GM12878 (cell line): ENCODE data around the gene MATN1. TPM values are rescaled to one million over a fixed set of nuclear protein-coding genes. Genes with fewer than 3 reads are reported as not detected.
A peak's percentile ranks its signal among the peaks of the same experiment; 100 is the strongest.

ENCODE experiments used
- ATAC-seq: fragments of 200-7000 bp; cut with Tn5 transposase; 3 replicates; pipeline ENCODE4 v1.9.1; 2020; ENCODE audit warnings: mild to moderate bottlenecking, moderate library complexity
- BruUV-seq: library from RNA; stranded (reverse); fragments of 400-500 nt; replicated peaks from 2 replicates; lab custom pipeline; 2021; lab: Mats Ljungman, UMichigan
- CTCF ChIA-PET: fragments of 300-600 bp; sonication (Branson Sonifier 250); formaldehyde crosslinking; extraction: SDS; loops from one replicate; lab custom pipeline; 2021; ENCODE audit warnings: inconsistent platforms; lab: Yijun Ruan, JAX
- POLR2A ChIA-PET: fragments of 350-600 bp; formaldehyde crosslinking; extraction: SDS; loops from one replicate; lab custom pipeline; 2021; ENCODE audit warnings: inconsistent platforms; lab: Charles Lee
- RAD21 ChIA-PET: fragments of 300-600 bp; sonication (Branson Sonifier 250); formaldehyde crosslinking; loops from one replicate; lab custom pipeline; 2023; ENCODE audit warnings: antibody characterized with exemption; ENCODE audit not compliant: unreplicated experiment; lab: Charles Lee
- SMC1A ChIA-PET: fragments of 300-600 bp; sonication (Branson Sonifier 250); formaldehyde crosslinking; loops from one replicate; lab custom pipeline; 2023; ENCODE audit not compliant: unreplicated experiment, uncharacterized antibody; lab: Charles Lee
- DNase-seq: peaks from one replicate; pipeline ENCODE4 v3.0.0-alpha.2; 2011; ENCODE audit warnings: low read depth, low spot score
- FAIRE-seq: peaks from 3 replicates; lab custom pipeline; 2011; peaks lifted over from hg19 to GRCh38; lab: Jason Lieb, UNC
- H2AFZ ChIP-seq: 2 replicates; pipeline ENCODE4 v1.6.0; 2011; ENCODE audit warnings: low read depth, low read length, control low read depth; ENCODE audit not compliant: control insufficient read depth
- H3K27ac ChIP-seq: 2 replicates; pipeline ENCODE4 v1.5.1; 2011; ENCODE audit warnings: control low read depth; ENCODE audit not compliant: control insufficient read depth, insufficient read depth
- H3K27me3 ChIP-seq, 2 experiments: replicated peaks in 1 of 2; 2 replicates each; pipeline versions ENCODE4 v1.6.0 to v1.6.1; 2011; ENCODE audit warnings: low read length in 1 of 2; ENCODE audit not compliant: control insufficient read depth in 2 of 2, insufficient read depth in 2 of 2
- H3K36me3 ChIP-seq, 2 experiments: 2 replicates each; pipeline ENCODE4 v1.5.1; 2011; ENCODE audit warnings: low read length in 1 of 2; ENCODE audit not compliant: control insufficient read depth in 2 of 2, insufficient read depth in 2 of 2
- H3K4me1 ChIP-seq: 2 replicates; pipeline ENCODE4 v1.6.1; 2011; ENCODE audit warnings: mild to moderate bottlenecking, low read length, moderate library complexity, mixed read lengths; ENCODE audit not compliant: control insufficient read depth, insufficient read depth
- H3K4me2 ChIP-seq: 2 replicates; pipeline ENCODE4 v1.6.0; 2011; ENCODE audit warnings: control low read depth; ENCODE audit not compliant: control insufficient read depth, insufficient read depth
- H3K4me3 ChIP-seq: fragments of 200-600 bp; sonication (generic); 2 replicates; pipeline ENCODE4 v1.5.1; 2016
- H3K79me2 ChIP-seq: 2 replicates; pipeline ENCODE4 v1.6.0; 2011; ENCODE audit warnings: low read length; ENCODE audit not compliant: control insufficient read depth, insufficient read depth
- H3K9ac ChIP-seq: 2 replicates; pipeline ENCODE4 v1.8.0; 2011; ENCODE audit warnings: low read length, control low read depth, mixed read lengths; ENCODE audit not compliant: control insufficient read depth, insufficient read depth
- H3K9me3 ChIP-seq: replicated peaks from 3 replicates; pipeline ENCODE4 v1.5.1; 2011; ENCODE audit warnings: mild to moderate bottlenecking, low read length; ENCODE audit not compliant: control insufficient read depth, insufficient read depth
- H4K20me1 ChIP-seq: 2 replicates; pipeline ENCODE4 v1.6.0; 2011; ENCODE audit not compliant: control insufficient read depth, insufficient read depth
- EP300 ChIP-seq, 2 experiments: fragments of 150-350 bp in 1 of 2; IDR thresholded peaks; 2 replicates each; pipeline ENCODE4 v1.6.1; 2011 to 2012; ENCODE audit warnings: low read depth in 2 of 2, low read length in 2 of 2, borderline replicate concordance in 1 of 2, improper control_type of control experiment in 1 of 2, inconsistent platforms in 1 of 2; ENCODE audit not compliant: control insufficient read depth in 1 of 2
- HDAC6 ChIP-seq: fragments of 200-600 bp; sonication (generic); IDR thresholded peaks from one replicate; pipeline ENCODE4 v1.8.0; 2017; ENCODE audit warnings: antibody characterized with exemption; ENCODE audit not compliant: unreplicated experiment
- IKZF1 ChIP-seq: fragments of 450-650 bp; conservative IDR thresholded peaks from 2 replicates; pipeline ENCODE4 v1.6.1; 2017; ENCODE audit warnings: antibody characterized with exemption, mild to moderate bottlenecking
- POLR2A ChIP-seq: IDR thresholded peaks from 2 replicates; pipeline ENCODE4 v1.6.1; 2011; ENCODE audit warnings: low read depth, mild to moderate bottlenecking, low read length
- SMAD5 ChIP-seq: IDR thresholded peaks from 2 replicates; pipeline ENCODE4 v1.6.1; 2016; ENCODE audit warnings: antibody characterized with exemption, low read depth
- ZBTB33 ChIP-seq: fragments of 450-650 bp; IDR thresholded peaks from 2 replicates; pipeline ENCODE4 v1.6.1; 2017; ENCODE audit warnings: mild to moderate bottlenecking
- WGBS: methylation state at CpG from one replicate; pipeline ENCODE4 v1.1.6; 2016; ENCODE audit warnings: low lambda C conversion rate; ENCODE audit not compliant: insufficient replicate concordance, insufficient coverage; ENCODE audit errors: missing lambda C conversion rate; 5-methylcytosine and 5-hydroxymethylcytosine counted together
- in situ Hi-C: fragments of 300-500 bp; cut with MboI; formaldehyde crosslinking; loops from 9 replicates; pipeline ENCODE4 v1.14.3; 2018; ENCODE audit warnings: mixed read lengths
- intact Hi-C: fragments of 100-400 bp; cut with micrococcal nuclease; formaldehyde crosslinking; loops from one replicate; pipeline ENCODE4 v1.14.2; 2022; ENCODE audit not compliant: unreplicated experiment
- polyA plus RNA-seq, 11 experiments: library from polyadenylated mRNA; depleted of rRNA in 4 of 11; unstranded in 6 of 11; stranded (reverse) in 5 of 11; fragments of >200 nt; fragmentation: Nextera tagmentation in 4 of 11; fragmentation: Illumina TruSeq in 1 of 11; extraction: Ambion mirVana in 4 of 11; extraction: Trizol in 1 of 11; gene quantifications; 1 replicate in 1 of 11; 2 replicates in 10 of 11; pipeline versions ENCODE4 v1.2.1 to v1.2.3, GENCODE V29; 2011 to 2016; ENCODE audit warnings: inconsistent platforms in 2 of 11, missing spikeins in 2 of 11, low read depth in 1 of 11
- total RNA-seq, 4 experiments: library from RNA; depleted of rRNA in 3 of 4; stranded (reverse); fragments of >200 nt in 3 of 4; fragmentation: Illumina TruSeq in 1 of 4; extraction: Trizol in 1 of 4; gene quantifications; 2 replicates each; pipeline versions ENCODE4 v1.2.1 to v1.2.3, GENCODE V29; 2013 to 2021

MATN1 gene
- total and polyA plus RNA-seq, 10 of the 15 experiments (the other 5 are each of a cell fraction or from before 2014, with no cell fraction given), result 0.04 to 0.50 (median 0.10) TPM; not detected in 1

GRCh38 chr1:30735124-30735523 lies 11.7 kb upstream of the MATN1 start:
- Histone ChIP-seq H3K36me3 (peaks cover 53 to 57% of the 10 kb centered on the region in 2 experiments), H3K9me3 (no peaks in the 10 kb centered on the region), H3K4me1 (peaks cover 26% of the 10 kb centered on the region), H4K20me1 (no peaks in the 10 kb centered on the region; the same call in 1 of the 2 replicates), H3K79me2 (peaks cover 11% of the 10 kb centered on the region), H3K9ac (no peak overlapping the region), H3K27ac (no peak overlapping the region), H3K27me3 (no peaks in the 10 kb centered on the region), H2AFZ (no peak overlapping the region), H3K4me3 (no peak overlapping the region), H3K4me2 (no peak overlapping the region)
- ChIA-PET RAD21 (no interaction called here), CTCF (interaction anchor here (0.9 to 2.4 kb wide), 2 partner anchors 30 to 44 kb away, joined by 3 to 8 read pairs; no protein-coding TSS in a partner anchor), SMC1A (interaction anchor here (0.9 to 21.5 kb wide), 4 partner anchors 11 to 44 kb away, joined by 3 to 556 read pairs (median 4); partner anchors contain the start of genes LAPTM5 and MATN1), POLR2A (interaction anchor here (22.5 kb wide), 1 partner anchor 25 kb away, joined by 741 read pairs; the partner anchor contains the start of gene LAPTM5)
- ATAC-seq, result no peak
- DNase-seq, result no peak
- intact Hi-C loops, result no loop called here
- in situ Hi-C loops, result no loop called here
- 100% methylated on average over 5 of the region's 6 CpGs for WGBS
- no peak for FAIRE-seq
- no TSS peak for BruUV-seq
- TF ChIP-seq POLR2A (peak; percentile 55; the same call in 1 of the 2 replicates), IKZF1 (no peak)

GRCh38 chr1:30734580-30734979 lies 11.2 kb upstream of the MATN1 start:
- FAIRE-seq (no peak), ATAC-seq (no peak), DNase-seq (no peak)
- H3K9ac ChIP-seq, result no peak overlapping the region
- no peaks in the 10 kb centered on the region; the same call in 1 of the 2 replicates for H4K20me1 ChIP-seq
- no peak overlapping the region for H2AFZ ChIP-seq
- no peak overlapping the region for H3K27ac ChIP-seq
- peaks cover 29% of the 10 kb centered on the region for H3K4me1 ChIP-seq
- 99% methylated on average over 4 of the region's 4 CpGs for WGBS
- no peak overlapping the region for H3K4me3 ChIP-seq
- intact Hi-C loops, result no loop called here
- ChIA-PET CTCF (interaction anchor here (0.8 to 0.9 kb wide), 2 partner anchors 31 to 48 kb away, joined by 3 read pairs; no protein-coding TSS in a partner anchor), POLR2A (interaction anchor here (1.1 kb wide), 1 partner anchor 16 kb away, joined by 5 read pairs; no protein-coding TSS in a partner anchor), SMC1A (interaction anchor here (0.9 to 21.5 kb wide), 3 partner anchors 11 to 44 kb away, joined by 3 to 556 read pairs (median 3); partner anchors contain the start of genes LAPTM5 and MATN1), RAD21 (interaction anchor here (1.0 kb wide), 1 partner anchor 12 kb away, joined by 3 read pairs; the partner anchor contains the start of gene MATN1)
- no peaks in the 10 kb centered on the region for H3K9me3 ChIP-seq
- peaks cover 6% of the 10 kb centered on the region for H3K79me2 ChIP-seq
- in situ Hi-C loops, result no loop called here
- H3K27me3 ChIP-seq, result no peaks in the 10 kb centered on the region
- TF ChIP-seq SMAD5 (0 out of 2 replicates have a peak, but pooled peaks have one; percentile 10), ZBTB33 (no peak), EP300 (IDR thresholded peaks at IDR 0.05; ENCODE audit: borderline replicate concordance in 1 of 2, control insufficient read depth in 1 of 2, low read depth in 2 of 2, low read length in 2 of 2) (no peak), HDAC6 (no peak)
- H3K36me3 ChIP-seq, result peaks cover 50 to 52% of the 10 kb centered on the region in 2 experiments
- H3K4me2 ChIP-seq, result no peak overlapping the region
- BruUV-seq, result no TSS peak
